Activated CD4-positive, alpha-beta T cell treated with anti-CD3 and anti-CD28 coated beads for 24 hours (primary cell): ENCODE data around the gene RDH13.
"Not testable (repeated sequence)": the region's sequence is repeated elsewhere in the genome, so short reads cannot be mapped to it uniquely, and the experiment has no call there.

Experiments
- DNase-seq, 2 donors: peaks; one replicate each; pipeline ENCODE4 v3.0.0-alpha.2; 2020; ENCODE audit warnings: low read depth in 2 of 2

Gene RDH13, protein sequence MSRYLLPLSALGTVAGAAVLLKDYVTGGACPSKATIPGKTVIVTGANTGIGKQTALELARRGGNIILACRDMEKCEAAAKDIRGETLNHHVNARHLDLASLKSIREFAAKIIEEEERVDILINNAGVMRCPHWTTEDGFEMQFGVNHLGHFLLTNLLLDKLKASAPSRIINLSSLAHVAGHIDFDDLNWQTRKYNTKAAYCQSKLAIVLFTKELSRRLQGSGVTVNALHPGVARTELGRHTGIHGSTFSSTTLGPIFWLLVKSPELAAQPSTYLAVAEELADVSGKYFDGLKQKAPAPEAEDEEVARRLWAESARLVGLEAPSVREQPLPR

DNA sequence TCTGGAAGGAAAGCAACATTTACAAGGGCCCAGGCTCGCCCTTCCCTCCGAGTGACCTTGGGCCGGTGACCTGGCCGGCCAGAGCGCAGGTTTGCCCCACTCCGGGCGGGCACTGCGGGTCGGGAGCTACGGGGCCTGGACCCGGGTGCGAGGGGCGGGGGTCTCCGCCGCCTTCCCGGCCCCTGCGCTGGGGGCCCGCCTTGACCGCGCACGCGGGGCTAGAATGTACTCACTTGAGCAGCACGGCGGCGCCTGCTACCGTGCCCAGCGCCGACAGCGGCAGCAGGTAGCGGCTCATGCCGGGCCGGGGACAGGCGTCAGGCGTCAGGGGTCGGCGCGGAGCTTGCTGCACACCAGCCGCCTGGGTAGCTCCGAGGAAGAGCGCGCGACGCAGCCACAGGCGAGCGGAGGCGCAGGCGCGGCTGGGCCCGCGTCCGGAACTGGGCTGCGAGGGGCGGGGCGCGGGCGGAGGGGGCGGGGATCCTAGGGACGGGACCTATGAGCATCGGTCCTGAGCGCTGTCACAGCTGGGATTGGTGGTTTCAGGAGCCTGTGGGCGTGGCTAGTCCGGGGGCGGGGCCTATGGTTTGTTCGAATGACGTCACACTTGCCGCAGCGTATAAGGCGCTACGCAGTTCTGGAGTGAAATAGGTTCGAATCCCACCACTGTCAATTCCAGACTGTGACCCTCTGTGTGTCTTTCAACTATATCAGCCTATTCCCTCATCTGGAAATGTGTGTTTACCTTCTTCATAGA lies at the start of gene RDH13:
Gene RDH13 (minus strand): TSS at position 414 of the 757 bp plus-strand sequence. CDS start 116 bp downstream, at position 298.
- peak; percentile 99 to 100 for DNase-seq

DNA sequence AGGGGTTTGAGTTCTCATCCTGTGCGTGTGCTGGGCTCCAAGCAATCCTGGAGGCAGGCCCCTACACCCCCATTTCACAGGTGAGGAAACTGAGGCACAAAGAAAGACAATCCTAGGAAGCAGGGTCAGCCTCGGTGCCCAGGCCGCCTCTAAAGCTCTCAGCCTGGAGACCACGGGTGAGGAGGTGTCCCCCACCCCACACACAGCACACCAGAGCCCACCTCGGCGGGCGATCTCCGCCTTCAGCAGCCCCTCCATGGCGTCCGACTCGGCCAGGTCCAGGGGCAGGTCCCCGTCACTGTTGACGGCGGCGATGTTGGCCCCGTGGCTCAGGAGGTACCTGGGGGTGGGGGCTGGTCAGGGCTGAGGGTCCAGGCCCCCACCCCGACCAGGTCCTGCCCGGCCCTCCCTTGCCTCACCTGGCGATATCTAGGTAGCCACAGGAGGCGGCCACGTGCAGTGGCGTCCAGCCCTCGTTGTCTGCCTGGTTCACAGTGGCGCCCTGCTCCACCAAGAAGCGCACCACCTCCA lies 49.4 kb upstream of the RDH13 start:
- DNase-seq, result no peak

GRCh38 chr19:55111238-55111831 lies 48.4 kb upstream of the RDH13 start:
- DNase-seq, result no peak

DNA sequence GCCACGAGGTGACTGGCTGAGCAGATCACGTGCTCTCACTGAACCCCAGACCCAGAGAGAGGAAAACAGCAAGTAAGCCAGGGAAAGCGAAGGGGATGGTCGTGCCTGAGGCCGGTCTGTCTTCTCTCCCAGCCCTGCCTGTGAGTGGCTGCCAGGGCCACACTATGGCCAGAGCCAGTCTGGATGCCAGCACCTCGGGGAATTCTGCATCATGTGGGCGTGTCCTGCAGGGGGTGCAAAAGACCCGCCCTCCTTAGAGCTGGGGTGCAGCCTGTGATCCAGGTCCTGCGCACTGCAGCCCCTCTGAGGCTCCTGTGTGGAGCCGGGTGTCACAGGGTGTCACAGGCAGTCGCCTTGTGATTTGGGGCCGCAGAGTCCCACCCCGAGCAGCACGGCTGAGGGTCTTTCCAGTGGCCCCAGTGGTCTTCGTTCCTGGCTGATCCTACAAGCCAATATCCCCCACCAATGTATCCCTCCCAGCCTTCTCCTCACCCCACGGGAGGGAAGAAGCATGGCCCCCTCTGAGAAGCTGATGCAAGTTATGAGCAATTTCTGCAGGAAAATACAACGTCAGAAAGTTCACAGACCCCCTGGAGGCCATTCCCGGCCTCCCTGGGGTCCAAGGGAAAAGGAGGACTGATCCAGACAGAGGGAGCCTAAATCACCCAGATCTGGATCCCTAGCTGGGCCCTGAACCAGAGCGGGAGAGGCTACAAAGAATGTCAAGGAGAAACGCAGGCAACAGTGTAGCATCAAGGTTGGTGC lies 46.8 kb upstream of the RDH13 start:
- no peak for DNase-seq

GRCh38 chr19:55107252-55107651 lies 44.3 kb upstream of the RDH13 start:
- not testable (repeated sequence) for DNase-seq

- no peak for DNase-seq
Measured at GRCh38 chr19:55106591-55106990, 43.6 kb upstream of the RDH13 start.

DNA sequence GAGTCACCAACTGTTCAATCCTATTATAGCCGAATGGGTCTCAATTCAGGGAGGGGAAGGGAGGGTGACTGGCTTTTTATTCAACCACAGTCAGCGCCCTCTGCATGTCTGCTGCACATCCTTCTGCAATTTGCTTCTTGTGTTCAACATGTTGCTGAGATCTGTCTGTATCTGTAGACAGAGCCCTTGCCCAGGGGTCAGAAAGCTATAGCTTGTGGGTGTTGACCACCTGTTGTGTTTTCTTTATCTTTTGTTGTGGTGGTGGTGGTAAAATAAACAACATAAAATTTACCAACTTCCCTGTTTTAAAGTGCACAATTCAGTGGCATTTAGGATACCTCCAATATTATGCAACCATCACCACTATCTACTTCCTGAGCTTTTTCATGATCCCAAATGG lies 42.3 kb upstream of the RDH13 start:
- DNase-seq, result no peak

DNA sequence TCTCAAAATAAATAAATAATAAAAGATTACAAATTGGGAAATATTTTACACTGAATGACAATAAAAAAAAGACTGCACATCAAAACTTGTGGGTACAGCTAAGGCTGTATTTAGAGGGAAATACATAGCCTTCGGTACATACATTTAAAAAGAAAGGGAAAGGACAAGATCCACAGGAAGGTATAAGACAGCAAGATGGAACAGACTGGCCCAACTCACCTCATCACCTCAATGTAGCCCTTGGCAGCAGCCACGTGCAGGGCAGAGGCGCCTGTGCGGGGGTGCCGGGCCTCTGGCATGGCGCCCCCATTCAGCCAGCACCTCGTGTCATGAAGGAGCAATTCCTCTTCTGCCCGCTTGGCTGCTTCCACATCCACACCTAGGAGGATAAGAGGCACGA lies 40.2 kb upstream of the RDH13 start:
- no peak for DNase-seq

- no peak for DNase-seq
Measured at GRCh38 chr19:55101261-55101660, 38.3 kb upstream of the RDH13 start.

DNA sequence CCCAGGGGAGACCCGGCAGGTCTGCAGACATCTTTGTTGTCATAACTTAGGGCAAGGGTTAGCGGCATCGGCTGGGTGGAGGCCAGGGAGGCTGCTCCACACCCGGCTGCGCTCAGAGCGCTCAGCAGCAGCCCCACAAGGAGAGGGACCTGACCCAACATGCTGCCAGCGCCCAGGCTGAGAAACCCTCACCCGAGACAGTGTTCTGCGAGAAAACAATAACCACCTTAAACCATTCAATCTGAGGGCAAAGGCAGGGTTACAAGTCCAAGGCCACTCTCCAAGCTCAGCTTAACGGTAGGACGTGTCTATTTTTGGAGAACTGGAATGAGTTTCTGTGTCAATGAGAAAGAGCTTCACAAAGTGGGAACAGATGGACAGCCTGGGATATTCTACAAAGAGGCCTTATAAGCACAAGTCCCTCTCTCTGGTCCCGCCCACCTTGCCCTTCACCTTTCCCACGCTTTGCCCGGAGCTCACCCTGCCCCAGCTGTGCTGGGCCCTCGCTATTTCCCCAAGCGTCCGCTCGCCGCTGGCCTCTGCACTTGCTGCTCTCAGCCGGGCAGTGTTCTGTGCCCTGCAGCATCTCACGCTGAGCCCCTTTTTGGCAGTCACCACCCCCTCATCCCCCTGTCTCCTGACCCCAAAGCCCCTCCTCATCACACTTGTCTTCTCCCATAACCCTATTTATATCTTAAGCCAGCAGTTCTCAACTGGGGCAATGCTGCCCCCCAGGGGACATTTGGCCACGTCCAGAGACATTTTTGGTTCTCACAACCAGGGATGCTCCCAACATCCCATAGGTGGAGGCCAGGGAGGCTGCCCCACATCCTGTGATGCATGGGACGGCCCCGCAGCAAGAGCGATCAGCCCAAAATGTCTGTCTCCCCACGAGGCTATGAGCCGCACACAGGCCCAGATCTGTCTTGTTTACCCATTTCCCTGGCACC lies 36.9 kb upstream of the RDH13 start:
- no peak for DNase-seq

DNA sequence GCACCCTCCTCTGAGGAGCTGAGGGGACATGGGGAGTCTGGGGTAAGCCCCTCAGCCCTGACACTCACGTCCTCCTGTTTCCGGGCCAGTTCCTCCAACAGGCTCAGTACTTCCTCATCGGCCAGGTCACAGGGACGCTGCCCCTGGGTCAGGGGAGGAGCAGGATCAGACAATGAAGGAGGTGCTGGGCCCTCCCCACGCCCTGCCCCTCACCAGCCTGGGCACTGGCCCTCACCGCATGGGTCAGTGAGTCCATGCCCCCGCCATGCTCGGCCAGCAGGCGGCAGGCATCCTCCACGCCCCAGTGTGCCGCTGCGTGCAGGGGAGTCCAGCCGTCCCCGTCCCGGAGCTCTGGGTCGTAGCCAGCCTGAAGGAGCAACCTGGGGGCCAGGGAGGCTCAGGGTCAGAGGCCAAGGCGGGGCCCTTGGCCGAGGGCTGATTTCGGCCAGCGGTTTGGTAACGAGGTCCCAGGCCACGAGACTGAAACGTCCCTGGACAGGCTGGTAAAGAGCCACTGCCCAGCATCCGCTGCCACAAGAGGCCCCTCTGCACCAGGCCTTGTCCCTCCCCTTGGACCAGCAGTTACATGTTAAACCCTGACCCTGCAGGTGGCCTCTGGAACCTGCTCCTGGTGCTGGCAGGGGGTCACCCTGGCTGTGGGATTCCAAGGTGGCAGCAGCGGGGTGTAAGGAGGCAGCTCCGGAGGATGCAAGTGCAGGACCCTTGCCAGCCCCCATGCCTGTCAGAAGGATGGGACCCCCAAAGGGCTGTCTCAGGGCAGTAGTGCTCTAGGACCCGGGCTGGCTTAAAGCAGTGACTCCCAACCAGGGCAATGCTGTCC lies 36.0 kb upstream of the RDH13 start:
- no peak for DNase-seq

DNA sequence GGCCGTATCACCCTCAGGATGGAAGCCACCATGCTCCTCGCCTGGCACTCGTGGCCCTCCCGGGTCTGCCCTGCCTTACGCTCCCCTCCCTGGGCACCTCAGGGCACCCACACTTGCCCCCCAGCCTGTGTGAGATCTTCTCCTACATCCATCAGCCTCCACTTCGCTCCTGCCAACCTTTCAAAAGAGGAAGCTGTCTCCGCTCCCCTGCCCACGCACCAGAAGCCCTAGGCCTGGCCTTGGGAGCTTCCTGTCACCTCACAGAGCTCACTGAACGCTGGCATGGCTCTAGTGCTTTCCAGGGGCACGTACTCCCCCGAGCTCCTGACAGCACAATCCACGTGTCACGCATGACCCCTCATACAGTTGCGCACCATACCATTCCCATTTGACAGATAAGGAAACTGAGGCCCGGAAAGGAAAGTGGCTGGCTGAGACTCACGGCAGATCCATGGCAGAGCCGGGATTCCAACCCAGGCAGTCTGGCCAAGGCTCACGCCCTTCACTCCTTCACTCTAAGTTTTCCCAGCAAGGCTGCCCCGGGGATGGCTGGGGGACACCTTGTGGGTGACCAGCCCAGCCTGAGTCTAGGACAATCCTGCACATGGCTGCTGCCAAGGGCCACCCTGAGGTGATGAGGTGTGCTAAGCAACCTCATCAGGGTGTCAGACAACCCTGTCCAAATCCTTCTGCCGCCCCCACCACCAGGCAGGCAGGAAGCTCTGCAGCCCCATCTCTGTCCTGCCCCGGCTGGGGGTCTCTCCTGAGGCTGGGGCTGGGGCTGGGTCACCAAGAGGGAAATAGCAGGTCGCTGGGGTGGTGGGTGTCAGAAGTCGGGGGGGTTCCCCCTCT lies 35.1 kb upstream of the RDH13 start:
- no peak for DNase-seq

DNA sequence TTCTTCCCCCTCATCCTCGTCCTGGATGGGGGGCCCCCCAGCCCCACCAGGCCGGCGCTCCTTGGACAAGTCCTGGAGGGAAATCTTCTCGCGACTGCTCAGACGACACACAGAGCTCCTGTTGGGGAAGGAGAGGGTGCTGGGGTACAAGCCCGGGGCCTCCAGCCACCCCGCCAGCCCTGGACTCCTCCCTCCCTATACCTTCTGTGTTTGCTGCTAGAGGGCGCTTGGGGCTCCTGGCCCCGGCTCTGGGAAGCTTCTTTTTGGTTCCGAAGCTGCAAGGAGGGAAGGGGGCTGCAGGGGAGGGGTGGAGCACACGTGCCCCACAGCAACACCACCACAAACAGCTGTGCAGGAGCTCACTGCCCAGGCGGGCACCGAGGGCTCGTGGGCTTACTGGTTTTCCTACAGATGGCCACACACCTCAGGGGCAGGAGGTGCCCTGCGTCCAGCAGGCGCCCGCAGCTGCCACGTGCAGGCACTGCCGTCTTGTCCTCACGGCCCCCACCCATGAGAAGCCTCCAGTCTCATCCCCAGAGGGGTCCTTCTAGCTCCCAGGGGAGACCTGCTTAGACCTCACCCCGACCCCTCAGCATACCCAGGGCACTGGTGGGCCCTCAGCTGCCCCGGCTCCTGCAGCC lies 33.2 kb upstream of the RDH13 start:
- DNase-seq, result no peak

DNA sequence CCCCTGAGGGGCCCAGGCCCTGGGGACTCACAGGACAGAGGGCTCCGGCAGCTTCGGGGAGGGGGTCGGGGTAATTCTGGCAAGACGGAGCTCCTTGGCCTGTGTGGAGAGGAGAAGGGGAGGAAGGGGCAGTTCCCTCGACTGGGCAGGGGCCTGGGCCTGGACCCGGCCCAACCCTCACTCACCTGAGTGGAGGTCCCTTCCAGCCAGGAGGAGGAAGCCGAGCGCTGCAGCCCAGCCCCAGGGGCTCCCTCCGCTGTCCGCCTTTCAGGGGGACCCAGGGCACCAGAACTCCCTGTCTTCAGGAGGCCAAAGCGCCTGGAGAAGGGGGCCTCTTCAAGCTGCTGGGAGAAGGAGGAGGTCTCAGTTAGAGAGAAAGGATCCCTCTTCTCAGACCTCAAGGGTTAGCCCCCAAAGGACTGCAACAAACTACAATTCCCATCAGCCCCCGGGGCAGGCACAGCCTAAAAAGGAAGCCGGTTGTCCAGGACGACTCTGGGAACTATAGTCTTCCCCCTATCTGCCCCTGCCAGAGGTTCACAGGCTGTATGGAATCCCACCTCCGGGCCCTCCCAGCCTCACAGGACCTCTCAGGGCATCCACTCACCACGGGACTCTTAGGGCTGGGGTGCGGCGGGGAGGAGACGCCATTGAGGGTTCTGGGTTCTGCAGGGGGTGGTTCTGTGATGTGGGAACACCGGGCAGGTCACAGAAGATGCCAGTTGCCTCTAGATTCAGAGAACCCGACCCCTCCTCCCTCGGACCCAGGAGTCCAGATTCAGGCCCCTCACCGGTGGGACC lies 32.5 kb upstream of the RDH13 start:
- DNase-seq, result no peak

GRCh38 chr19:55094456-55095259 lies 31.7 kb upstream of the RDH13 start:
- no peak for DNase-seq

DNA sequence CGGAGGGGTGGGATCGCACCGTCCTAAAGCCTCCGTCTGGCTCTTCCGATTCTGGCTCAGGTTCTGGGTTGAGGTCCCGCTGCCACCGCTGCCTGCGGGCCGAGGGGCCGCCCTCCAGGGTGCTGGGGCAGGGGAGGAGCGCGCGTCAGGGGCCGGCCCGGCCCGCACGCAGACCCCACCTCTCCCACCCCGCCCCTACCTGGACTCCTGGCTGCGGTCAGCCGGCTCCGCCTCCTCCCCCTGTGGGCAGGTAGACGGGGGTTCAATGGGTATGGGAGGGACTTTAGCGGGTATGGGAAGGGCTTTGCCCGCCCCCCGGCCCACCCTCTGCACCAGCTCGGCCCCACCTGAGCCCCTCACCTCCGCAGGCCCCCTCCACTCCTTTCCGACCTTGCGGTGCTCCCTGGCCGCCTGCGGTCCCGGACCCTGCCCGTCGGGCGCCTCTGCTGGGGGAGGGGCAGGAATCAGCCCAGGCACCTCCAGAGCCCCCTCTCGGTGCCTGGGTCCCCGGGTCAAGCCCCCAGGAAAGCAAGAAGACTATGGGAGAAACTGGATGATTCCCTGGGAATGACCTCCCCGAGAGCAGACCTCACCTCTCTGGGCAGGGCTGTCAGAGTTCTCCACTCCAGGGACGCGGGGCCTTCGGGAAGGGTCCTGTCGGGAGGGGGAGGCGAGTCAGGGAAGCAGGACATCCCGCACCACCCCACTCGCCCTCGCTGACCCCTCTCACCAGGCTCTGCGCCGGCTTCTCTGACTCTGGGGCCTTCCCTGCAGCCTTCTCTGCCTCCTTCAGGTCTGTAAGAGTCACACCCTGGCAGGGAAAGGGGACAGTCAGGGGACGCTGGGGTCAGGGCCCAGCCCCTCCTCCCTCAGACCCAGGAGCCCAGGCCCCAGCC lies 29.7 kb upstream of the RDH13 start:
- DNase-seq, result no peak
